Measurements from ENCODE around the gene FHIP2A.
"Not testable (repeated sequence)": the region's sequence is repeated elsewhere in the genome, so short reads cannot be mapped to it uniquely, and the experiment has no call there.

The FHIP2A gene

GRCh38 chr10:114850126-114850525 lies 28.5 kb downstream of the FHIP2A start:
- no peak for TF ChIP-seq CTCF (IDR thresholded peaks at IDR 0.05; ENCODE audit: control insufficient read depth, extremely low read depth, insufficient read depth)
- no peak overlapping the region for H3K4me3 ChIP-seq (ENCODE audit: low read depth, low read length)
- no peak for DNase-seq (ENCODE audit: low read depth)

- TF ChIP-seq CTCF (IDR thresholded peaks at IDR 0.05; ENCODE audit: control insufficient read depth, extremely low read depth, insufficient read depth) = no peak
- no peak for DNase-seq (ENCODE audit: low read depth)
- H3K4me3 ChIP-seq (ENCODE audit: low read depth, low read length) = no peak overlapping the region
These were observed 29.8 kb downstream of the FHIP2A start for GRCh38 chr10:114851336-114851735.

GRCh38 chr10:114852197-114852596 lies 30.6 kb downstream of the FHIP2A start:
- no peak for DNase-seq (ENCODE audit: low read depth)
- no peak for TF ChIP-seq CTCF (IDR thresholded peaks at IDR 0.05; ENCODE audit: control insufficient read depth, extremely low read depth, insufficient read depth)
- no peak overlapping the region for H3K4me3 ChIP-seq (ENCODE audit: low read depth, low read length)

- no peak for DNase-seq (ENCODE audit: low read depth)
- H3K4me3 ChIP-seq (ENCODE audit: low read depth, low read length) = no peak overlapping the region
- no peak for TF ChIP-seq CTCF (IDR thresholded peaks at IDR 0.05; ENCODE audit: control insufficient read depth, extremely low read depth, insufficient read depth)
These were observed 33.3 kb downstream of the FHIP2A start for GRCh38 chr10:114854906-114855305.

GRCh38 chr10:114855776-114856543 lies 34.4 kb downstream of the FHIP2A start:
- no peak overlapping the region for H3K4me3 ChIP-seq (ENCODE audit: low read depth, low read length)
- TF ChIP-seq CTCF (IDR thresholded peaks at IDR 0.05; ENCODE audit: control insufficient read depth, extremely low read depth, insufficient read depth) = no peak
- no peak for DNase-seq (ENCODE audit: low read depth)

GRCh38 chr10:114856544-114857287 lies 35.1 kb downstream of the FHIP2A start:
- TF ChIP-seq CTCF (IDR thresholded peaks at IDR 0.05; ENCODE audit: control insufficient read depth, extremely low read depth, insufficient read depth) = no peak
- no peak for DNase-seq (ENCODE audit: low read depth)
- no peak overlapping the region for H3K4me3 ChIP-seq (ENCODE audit: low read depth, low read length)

- not testable (repeated sequence) for DNase-seq (ENCODE audit: low read depth); H3K4me3 ChIP-seq (ENCODE audit: low read depth, low read length)
These were observed 35.6 kb downstream of the FHIP2A start for GRCh38 chr10:114857288-114857565.
